ENCODE results near the gene TTLL12. TPM values are rescaled to one million over a fixed set of nuclear protein-coding genes. Genes with fewer than 3 reads are reported as not detected.

Gene TTLL12
- total and polyA plus RNA-seq, 2 experiments from 2014 or later = 29.5 to 42.8 TPM

DNA sequence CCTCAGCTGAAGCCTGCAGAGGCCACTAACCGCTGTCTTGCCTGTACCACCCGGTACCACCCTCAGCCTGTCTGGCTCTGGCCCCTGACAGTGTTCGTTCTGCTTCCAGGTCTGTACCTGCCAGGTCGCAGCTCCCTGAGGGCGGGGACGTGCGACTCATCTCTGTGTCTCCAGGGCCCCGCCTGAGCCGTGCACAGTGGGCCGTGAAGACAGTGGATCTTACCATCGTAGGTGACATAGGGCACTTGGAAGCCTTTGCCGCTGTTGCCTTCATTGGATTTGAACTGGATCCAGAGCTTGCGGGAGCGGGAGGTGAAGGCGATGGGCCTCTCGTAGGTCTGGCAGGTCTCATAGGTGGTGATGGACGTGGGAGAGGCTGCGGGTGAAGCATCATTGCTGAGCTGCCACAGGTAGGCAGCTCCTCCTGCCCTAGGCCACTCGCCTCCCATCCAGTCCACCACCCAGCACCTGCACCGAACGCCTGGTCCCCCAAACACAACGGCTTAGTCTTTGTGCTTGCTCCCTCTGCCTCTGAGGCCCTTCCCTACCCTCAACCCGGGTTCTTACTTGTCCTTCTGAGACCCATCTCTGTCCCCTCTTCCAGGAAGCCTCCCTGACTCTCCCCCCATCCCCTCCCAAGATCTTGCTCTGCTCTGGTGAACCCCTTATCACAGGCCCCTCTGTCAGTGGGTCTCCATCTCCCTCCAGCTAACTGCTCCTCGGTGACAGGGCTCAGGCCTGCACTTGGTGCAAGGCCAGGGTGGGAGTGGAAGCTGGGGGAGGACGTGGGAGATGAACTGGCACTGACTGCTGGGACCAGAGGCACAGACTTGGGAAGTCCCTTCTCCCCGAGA lies 21.1 kb upstream of the TTLL12 start:
- Histone ChIP-seq H3K4me3 (no peak overlapping the region), H3F3A (ENCODE audit: insufficient read depth) (no peaks in the 10 kb centered on the region), H3K36me3 (ENCODE audit: low read depth) (no peaks in the 10 kb centered on the region), H3K9ac (no peak overlapping the region), H3K79me2 (ENCODE audit: insufficient read depth) (no peaks in the 10 kb centered on the region), H3K9me3 (ENCODE audit: low read depth) (no peaks in the 10 kb centered on the region), H2AFZ (no peak overlapping the region), H3K27ac (no peak overlapping the region), H3K4me2 (ENCODE audit: unreplicated experiment) (no peak overlapping the region), H3K4me1 (ENCODE audit: insufficient read depth) (no peaks in the 10 kb centered on the region), H3K27me3 (replicated peaks; ENCODE audit: insufficient read depth) (no peaks in the 10 kb centered on the region), H3K9me2 (ENCODE audit: insufficient read depth) (no peaks in the 10 kb centered on the region), H4K20me1 (ENCODE audit: insufficient read depth) (no peaks in the 10 kb centered on the region)
- 71 to 74% methylated on average over 26 of the region's 26 CpGs for WGBS, 2 experiments (ENCODE audit: low coverage in 1 of 2, low lambda C conversion rate in 2 of 2, missing lambda C conversion rate in 2 of 2)
- TF ChIP-seq EZH2phosphoT487 (IDR thresholded peaks at IDR 0.05; ENCODE audit: insufficient read depth, low read depth) (no peak), EZH2 (IDR thresholded peaks at IDR 0.05; ENCODE audit: insufficient read depth, poor library complexity, severe bottlenecking) (no peak)
- in situ Hi-C loops (cut with MboI) = no loop called here
- DNase-seq = no peak

GRCh38 chr22:43207386-43207785 lies 20.5 kb upstream of the TTLL12 start:
- no peak overlapping the region for H3K27ac ChIP-seq
- no peaks in the 10 kb centered on the region for H4K20me1 ChIP-seq (ENCODE audit: insufficient read depth)
- H3K36me3 ChIP-seq (ENCODE audit: low read depth) = no peaks in the 10 kb centered on the region
- no peak overlapping the region for H3K4me2 ChIP-seq (ENCODE audit: unreplicated experiment)
- no peak overlapping the region for H3K4me3 ChIP-seq
- WGBS, 2 experiments (ENCODE audit: low coverage in 1 of 2, low lambda C conversion rate in 2 of 2, missing lambda C conversion rate in 2 of 2) = 82 to 85% methylated on average over 13 of the region's 13 CpGs
- no peaks in the 10 kb centered on the region for H3K27me3 ChIP-seq (replicated peaks; ENCODE audit: insufficient read depth)
- in situ Hi-C loops (cut with MboI) = no loop called here
- no peaks in the 10 kb centered on the region for H3K9me3 ChIP-seq (ENCODE audit: low read depth)
- H3F3A ChIP-seq (ENCODE audit: insufficient read depth) = no peaks in the 10 kb centered on the region
- no peak overlapping the region for H2AFZ ChIP-seq
- H3K9ac ChIP-seq = no peak overlapping the region
- no peaks in the 10 kb centered on the region for H3K9me2 ChIP-seq (ENCODE audit: insufficient read depth)
- DNase-seq = no peak
- no peak for TF ChIP-seq EZH2phosphoT487 (IDR thresholded peaks at IDR 0.05; ENCODE audit: insufficient read depth, low read depth)
- TF ChIP-seq EZH2 (IDR thresholded peaks at IDR 0.05; ENCODE audit: insufficient read depth, poor library complexity, severe bottlenecking) = no peak
- H3K79me2 ChIP-seq (ENCODE audit: insufficient read depth) = no peaks in the 10 kb centered on the region
- H3K4me1 ChIP-seq (ENCODE audit: insufficient read depth) = no peaks in the 10 kb centered on the region

DNA sequence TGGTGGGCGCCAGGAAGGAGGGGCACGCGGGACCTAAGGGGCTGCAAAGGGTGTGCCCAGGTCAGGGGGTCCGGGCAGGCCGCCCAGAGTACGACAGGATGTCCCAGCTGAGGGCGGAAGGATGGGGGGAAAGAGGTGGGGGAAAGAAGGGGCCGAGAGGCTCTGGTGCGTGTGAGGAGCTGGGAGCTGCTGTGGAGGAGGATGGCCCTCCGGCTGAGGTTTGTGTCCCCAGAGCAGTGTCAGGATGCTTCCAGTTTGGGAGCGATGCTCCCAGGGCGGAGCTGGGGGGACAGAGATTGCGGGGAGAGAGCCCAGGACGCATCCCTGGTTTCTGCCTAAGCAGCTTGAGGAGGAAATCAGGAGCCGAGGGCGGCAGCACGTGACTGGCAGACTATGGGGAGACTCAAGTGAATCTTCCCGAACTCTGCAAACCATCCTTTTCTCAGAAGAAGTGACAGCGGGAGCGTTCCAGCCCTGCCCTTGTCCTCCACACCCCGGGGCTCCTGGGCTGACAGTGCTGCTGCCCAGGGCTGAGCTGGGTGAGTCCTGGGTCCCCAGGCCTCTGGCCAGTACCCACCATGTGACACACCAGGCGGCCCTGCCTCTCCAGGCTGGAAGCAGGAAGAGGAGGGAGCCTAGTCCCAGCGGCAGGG lies 19.7 kb upstream of the TTLL12 start:
- Histone ChIP-seq H3K27ac (no peak overlapping the region), H4K20me1 (ENCODE audit: insufficient read depth) (no peaks in the 10 kb centered on the region), H3K4me3 (no peak overlapping the region), H3K9me2 (ENCODE audit: insufficient read depth) (no peaks in the 10 kb centered on the region), H2AFZ (no peak overlapping the region), H3F3A (ENCODE audit: insufficient read depth) (no peaks in the 10 kb centered on the region), H3K9me3 (ENCODE audit: low read depth) (no peaks in the 10 kb centered on the region), H3K4me1 (ENCODE audit: insufficient read depth) (no peaks in the 10 kb centered on the region), H3K79me2 (ENCODE audit: insufficient read depth) (no peaks in the 10 kb centered on the region), H3K27me3 (replicated peaks; ENCODE audit: insufficient read depth) (no peaks in the 10 kb centered on the region), H3K9ac (no peak overlapping the region), H3K4me2 (ENCODE audit: unreplicated experiment) (no peak overlapping the region), H3K36me3 (ENCODE audit: low read depth) (no peaks in the 10 kb centered on the region)
- no peak for DNase-seq
- WGBS, 2 experiments (ENCODE audit: low coverage in 1 of 2, low lambda C conversion rate in 2 of 2, missing lambda C conversion rate in 2 of 2) = 56 to 60% methylated on average over 21 to 23 of the region's 23 CpGs
- no peak for TF ChIP-seq EZH2phosphoT487 (IDR thresholded peaks at IDR 0.05; ENCODE audit: insufficient read depth, low read depth)
- in situ Hi-C loops (cut with MboI) = no loop called here

DNA sequence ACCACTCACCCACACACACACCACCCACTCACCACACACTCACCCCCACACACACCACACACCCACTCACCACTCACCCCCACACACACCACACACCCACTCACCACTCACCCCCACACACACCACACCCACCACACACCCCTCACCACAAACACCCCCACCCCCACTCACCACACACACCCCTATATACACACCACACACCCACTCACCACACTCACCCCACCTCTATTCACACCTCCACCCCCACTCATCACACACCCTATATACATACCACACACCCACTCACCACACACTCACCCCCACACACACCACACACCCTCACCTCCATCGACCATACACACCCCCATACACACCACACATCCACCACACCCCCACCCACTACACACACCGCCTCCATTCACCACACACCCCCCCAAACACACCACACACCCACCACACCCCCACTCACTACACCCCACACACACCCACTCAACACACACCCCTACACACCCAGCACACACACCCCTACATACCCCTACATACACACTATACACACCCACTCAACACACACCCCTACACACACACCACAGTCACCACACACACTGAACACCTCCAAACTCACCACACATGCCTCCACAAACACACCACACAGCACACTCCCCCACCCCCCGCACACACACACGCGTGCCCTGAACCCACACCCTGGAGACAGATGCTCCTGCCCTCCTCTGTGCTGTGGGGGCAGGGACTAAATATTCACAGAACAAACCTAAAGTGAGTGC lies 19.0 kb upstream of the TTLL12 start:
- H3K4me3 ChIP-seq = no peak overlapping the region
- no peaks in the 10 kb centered on the region for H3K27me3 ChIP-seq (replicated peaks; ENCODE audit: insufficient read depth)
- H3K9me2 ChIP-seq (ENCODE audit: insufficient read depth) = no peaks in the 10 kb centered on the region
- H3K4me1 ChIP-seq (ENCODE audit: insufficient read depth) = no peaks in the 10 kb centered on the region
- H4K20me1 ChIP-seq (ENCODE audit: insufficient read depth) = no peaks in the 10 kb centered on the region
- in situ Hi-C loops (cut with MboI) = no loop called here
- no peaks in the 10 kb centered on the region for H3F3A ChIP-seq (ENCODE audit: insufficient read depth)
- no peaks in the 10 kb centered on the region for H3K9me3 ChIP-seq (ENCODE audit: low read depth)
- no peak overlapping the region for H3K27ac ChIP-seq
- 54 to 89% methylated on average over 3 to 5 of the region's 5 CpGs for WGBS, 2 experiments (ENCODE audit: low coverage in 1 of 2, low lambda C conversion rate in 2 of 2, missing lambda C conversion rate in 2 of 2)
- H3K4me2 ChIP-seq (ENCODE audit: unreplicated experiment) = no peak overlapping the region
- H3K79me2 ChIP-seq (ENCODE audit: insufficient read depth) = no peaks in the 10 kb centered on the region
- no peak for DNase-seq
- TF ChIP-seq EZH2phosphoT487 (IDR thresholded peaks at IDR 0.05; ENCODE audit: insufficient read depth, low read depth) (no peak), EZH2 (IDR thresholded peaks at IDR 0.05; ENCODE audit: insufficient read depth, poor library complexity, severe bottlenecking) (no peak)
- no peak overlapping the region for H3K9ac ChIP-seq
- no peak overlapping the region for H2AFZ ChIP-seq
- H3K36me3 ChIP-seq (ENCODE audit: low read depth) = no peaks in the 10 kb centered on the region
